ENCODE measurements around the gene ACAT2.

DNA sequence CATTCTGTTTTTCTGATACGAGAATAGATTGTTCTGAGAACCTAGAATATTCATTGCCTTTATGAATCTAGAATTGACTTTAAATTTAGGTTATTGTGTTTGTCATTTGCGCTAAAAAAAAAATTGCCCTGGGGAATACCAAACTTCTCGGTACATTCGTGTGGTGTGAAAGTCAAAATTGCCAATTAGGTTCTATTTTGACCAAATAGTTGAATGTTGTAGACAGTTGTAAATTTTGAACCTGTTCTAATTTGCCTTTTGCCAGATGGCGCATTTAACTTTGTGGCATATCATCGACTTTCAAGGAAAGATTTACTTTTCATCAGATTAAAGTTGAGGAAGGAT lies 31.5 kb upstream of the ACAT2 start:
- TF ChIP-seq, protein P1, sequence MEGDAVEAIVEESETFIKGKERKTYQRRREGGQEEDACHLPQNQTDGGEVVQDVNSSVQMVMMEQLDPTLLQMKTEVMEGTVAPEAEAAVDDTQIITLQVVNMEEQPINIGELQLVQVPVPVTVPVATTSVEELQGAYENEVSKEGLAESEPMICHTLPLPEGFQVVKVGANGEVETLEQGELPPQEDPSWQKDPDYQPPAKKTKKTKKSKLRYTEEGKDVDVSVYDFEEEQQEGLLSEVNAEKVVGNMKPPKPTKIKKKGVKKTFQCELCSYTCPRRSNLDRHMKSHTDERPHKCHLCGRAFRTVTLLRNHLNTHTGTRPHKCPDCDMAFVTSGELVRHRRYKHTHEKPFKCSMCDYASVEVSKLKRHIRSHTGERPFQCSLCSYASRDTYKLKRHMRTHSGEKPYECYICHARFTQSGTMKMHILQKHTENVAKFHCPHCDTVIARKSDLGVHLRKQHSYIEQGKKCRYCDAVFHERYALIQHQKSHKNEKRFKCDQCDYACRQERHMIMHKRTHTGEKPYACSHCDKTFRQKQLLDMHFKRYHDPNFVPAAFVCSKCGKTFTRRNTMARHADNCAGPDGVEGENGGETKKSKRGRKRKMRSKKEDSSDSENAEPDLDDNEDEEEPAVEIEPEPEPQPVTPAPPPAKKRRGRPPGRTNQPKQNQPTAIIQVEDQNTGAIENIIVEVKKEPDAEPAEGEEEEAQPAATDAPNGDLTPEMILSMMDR (IDR thresholded peaks at IDR 0.05), result no peak
- TF ChIP-seq POLR2A (IDR thresholded peaks at IDR 0.05), result no peak

Data from heart left ventricle (tissue), 13 donors.